DND-41 (cell line): ENCODE results near the gene KIF1A.

Source experiments
- CTCF ChIP-seq: IDR thresholded peaks from 2 replicates; pipeline ENCODE4 v1.5.1; 2012; ENCODE audit warnings: borderline replicate concordance, low read length, moderate library complexity, mild to moderate bottlenecking; ENCODE audit not compliant: poor library complexity, severe bottlenecking; ENCODE audit errors: extremely low read depth
- EZH2 ChIP-seq: IDR thresholded peaks from 3 replicates; pipeline ENCODE4 v1.6.1; 2012; ENCODE audit warnings: borderline replicate concordance, low read depth, mild to moderate bottlenecking, moderate library complexity, low read length, inconsistent platforms; ENCODE audit not compliant: severe bottlenecking

GRCh38 chr2:240689975-240690374 lies 130.0 kb downstream of the KIF1A start:
- TF ChIP-seq EZH2 (no peak), CTCF (no peak)
